GM21576 (cell line): ENCODE data around the gene MBD1.
"Not testable (repeated sequence)": the region's sequence is repeated elsewhere in the genome, so short reads cannot be mapped to it uniquely, and the experiment has no call there.

Experiments used
- ATAC-seq: cut with Tn5 transposase; IDR thresholded peaks from one replicate; pipeline ENCODE4 v1.9.1; 2021; ENCODE audit warnings: mild to moderate bottlenecking, moderate library complexity; ENCODE audit not compliant: unreplicated experiment

MBD1 gene

DNA sequence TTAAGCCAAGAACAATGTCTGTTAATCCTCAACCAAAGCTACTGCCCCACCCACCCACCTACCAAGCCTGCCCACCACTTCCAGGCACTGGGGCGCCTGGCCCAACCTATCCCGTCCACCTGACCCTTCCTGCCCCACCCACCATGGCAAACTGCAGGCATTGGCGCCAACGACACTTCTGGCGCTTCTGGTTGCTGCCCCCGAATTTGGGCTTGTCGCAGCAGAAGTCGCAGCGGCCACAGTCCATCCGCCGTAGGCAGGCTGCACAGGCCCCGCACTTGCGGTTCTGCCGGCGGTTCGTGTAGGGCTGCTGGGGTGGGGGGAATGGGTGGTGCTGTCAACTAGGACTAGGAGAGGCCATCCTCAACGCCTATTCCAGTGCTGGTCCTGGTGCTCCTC, 7.3 kb downstream of the MBD1 start:
- no peak for ATAC-seq

DNA sequence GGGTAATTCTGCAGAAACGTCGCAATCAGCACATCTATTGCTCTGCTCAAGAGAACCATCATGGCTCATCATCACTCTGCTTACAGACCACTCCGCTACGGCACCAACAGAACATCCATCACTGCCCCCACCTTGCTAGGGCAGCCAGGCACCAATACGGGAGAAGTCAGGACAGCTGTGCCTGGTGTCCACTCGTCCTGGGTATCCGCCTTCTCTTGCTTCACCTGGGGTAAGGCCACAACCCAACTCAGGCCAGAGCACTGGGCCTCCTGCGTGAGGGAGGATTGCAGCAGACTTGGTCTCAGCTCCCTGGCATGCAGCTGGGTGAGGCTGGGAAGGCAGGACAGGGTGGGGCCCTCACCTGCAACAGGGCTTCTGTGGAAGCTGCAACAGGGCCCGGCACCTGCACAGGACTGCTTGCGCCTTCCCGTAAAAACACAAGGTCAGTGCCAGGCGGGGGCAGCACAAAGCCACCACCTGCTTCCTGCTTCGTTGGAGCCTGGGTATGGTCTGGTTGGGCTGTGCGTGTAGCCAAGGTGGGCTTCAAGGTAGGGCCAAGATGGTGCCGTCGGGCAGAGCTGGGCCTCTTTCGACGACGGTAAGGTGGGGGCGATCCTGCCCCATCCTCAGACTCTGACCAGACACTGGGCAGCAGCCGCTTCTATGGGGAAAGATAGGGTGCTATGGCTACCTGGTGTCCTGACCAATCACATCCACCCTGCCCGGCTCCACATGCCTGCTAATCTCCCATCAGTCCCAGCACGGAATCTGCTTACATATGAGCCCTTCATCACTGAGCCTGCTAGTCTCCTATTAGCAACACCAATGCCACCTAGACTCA, 7.9 kb downstream of the MBD1 start:
- no peak for ATAC-seq

DNA sequence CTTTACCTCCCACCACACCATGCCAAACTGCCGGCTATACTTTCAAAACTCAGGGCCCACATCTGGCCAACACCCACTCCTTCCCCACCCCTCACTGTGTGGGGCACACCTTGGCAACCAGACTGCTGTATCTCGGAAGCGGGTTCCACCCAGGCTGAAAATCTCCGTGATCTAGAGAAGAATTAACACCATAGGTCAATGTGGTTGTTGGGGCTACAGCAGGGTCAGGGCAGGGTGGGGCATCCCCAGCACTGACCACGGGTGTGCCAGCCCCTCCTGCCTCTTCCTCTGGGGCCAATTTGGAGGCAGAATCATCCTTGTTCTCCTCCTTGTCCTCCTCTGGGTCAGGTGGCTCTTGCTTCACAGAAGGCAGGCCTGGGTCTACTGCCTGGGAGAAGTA, 8.8 kb downstream of the MBD1 start:
- no peak for ATAC-seq

DNA sequence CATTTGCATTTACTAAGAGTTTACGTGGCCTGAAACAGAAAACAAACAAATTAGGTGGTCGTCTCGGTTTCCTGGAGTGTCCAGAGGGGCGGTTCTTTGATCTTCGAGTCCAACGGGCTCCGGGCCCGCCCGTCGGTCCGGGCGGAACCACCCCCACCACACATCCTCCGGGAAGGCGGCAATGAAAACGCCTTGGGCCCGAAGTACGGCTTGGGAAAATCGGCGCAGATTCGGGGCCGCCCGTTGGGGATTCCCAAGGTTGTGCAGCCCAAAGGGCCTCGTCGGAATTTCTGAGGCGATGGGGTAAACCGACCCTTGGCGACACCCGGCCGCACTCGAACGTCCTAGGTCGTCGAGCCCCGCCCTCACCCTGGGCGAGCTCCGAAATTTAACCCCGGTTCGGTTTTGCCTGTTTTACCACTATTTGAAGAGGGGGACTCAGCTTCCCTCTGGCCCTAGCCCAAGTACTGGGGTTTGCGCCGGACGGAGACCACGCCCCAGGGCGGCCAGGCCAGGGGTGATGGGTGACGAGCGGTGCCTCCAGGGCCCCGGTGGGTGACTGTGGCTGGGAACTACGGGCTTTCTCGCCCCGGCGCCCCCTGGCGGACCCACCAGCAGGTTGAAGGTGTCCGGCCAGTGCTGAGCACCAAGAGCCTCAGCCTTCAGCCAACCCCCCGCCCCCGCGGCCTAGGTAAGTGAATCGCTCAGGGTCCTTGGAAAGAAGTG, 13.1 kb downstream of the MBD1 start:
- peak; percentile 75 for ATAC-seq

DNA sequence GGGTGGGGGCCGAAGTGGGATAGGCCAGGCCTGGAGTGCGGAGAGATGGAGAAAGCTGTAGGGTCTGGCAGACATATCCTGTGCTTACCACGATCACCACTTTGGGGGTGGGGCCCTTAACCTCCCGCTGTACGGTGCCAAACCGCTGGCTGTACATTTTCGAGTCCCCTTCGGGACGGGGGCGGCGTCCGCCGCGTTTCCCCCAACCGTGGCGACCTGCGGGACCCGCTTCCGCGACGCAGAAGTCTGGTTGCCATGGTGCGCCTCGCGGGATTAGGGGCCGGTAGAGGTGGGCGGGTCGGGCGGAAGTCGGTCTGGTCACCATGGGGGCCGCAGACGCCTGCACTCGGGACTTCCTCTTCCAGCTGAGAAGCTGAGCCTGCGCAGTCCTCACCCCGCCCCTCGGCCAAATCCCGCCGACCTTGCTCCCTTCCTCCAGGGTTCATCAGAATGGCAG, 15.0 kb downstream of the MBD1 start, which contains the start of gene CFAP53:
CFAP53 (minus strand) TSS at position 248 of the 457 bp plus-strand sequence; CDS start at position 157, 91 bp downstream.
- peak; percentile 74 for ATAC-seq

DNA sequence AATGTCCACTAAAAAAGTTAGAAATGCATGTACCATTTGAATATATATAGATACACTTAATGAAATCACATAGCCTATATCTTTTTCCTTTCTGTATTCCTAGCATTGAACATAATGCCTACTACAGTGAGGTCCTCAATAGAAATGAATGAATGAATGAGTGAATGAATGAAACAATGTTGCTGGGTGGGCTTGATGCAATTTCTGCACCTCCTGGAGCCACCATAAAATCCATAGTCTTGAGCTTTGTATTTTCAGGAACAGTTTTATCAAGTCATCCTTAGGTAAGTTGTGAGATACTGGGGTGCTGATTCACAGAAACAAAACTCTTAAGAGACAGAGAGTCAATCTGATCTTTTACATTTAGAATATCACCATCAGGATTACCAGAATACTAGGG, 18.3 kb downstream of the MBD1 start:
- no peak for ATAC-seq

DNA sequence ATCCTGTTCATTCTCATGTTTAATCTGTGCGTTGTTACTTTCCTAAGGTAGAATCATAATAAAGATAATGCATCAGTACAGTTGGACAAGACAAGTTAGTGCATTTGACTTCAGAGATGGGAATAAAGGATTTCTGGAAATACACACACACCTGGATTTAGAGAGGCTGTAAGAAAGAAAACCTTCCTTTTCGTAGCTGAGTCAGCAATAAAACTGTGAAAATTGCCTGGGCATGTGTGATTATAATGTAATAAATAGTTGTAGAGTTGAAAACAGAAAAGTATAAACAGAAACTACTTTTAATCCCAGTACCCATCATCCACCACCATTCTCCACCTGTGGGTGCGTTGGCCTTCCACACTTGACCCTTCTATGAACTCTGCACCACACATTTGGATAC, 30.4 kb downstream of the MBD1 start:
- no peak for ATAC-seq

DNA sequence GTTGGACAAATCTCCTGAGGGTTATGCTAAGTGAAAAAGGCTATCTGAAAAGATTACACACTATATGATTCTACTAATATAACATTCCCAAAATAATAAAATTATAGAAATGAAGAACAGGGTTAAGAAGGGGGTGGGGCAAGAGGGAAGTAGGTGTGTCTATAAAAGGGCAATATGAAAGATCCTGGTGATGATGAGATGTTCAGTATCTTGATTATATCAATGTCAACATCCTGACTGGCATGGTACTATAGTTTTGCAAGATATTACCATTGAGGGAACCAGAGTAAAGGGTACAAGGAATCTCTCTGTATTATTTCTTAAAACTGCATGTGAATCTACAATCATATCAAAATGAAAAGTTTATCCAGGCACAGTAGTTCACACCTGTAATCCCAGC, 31.7 kb downstream of the MBD1 start:
- ATAC-seq = no peak

DNA sequence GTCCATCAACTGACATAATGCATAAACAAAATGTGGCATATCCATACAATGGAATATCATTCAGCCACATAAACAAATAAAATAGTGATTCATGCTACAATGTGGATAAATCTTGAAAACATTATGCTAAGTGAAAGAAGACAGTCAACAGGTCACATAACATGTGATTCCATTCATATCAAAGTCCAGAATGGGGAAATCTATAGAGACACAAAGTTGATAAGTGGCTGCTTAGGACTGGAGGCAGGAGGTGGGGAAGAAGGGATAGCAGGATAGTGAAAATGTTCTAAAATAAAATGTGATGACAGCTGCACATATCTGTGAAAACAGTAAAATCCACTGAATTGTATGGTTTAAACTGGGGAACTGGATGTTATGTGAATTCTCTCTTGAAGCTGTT, 33.8 kb downstream of the MBD1 start:
- ATAC-seq = no peak

DNA sequence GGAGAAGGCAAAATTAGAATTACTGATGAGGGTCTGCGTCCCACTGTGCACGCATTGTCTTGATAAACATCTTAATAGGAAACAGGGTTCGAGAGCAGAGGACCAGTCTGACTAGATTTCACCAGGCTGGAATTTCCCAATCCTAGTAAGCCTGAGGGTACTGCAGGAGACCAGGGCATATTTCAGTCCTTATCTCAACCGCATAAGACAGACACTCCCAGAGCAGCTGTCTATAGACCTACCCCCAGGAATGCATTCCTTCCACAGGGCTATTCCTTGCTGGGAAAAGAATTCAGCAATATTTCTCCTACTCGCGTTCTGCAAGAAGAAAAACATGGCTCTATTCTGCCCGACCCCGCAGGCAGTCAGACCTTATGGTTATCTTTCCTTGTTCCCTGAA, 39.6 kb downstream of the MBD1 start:
- ATAC-seq = not testable (repeated sequence)

DNA sequence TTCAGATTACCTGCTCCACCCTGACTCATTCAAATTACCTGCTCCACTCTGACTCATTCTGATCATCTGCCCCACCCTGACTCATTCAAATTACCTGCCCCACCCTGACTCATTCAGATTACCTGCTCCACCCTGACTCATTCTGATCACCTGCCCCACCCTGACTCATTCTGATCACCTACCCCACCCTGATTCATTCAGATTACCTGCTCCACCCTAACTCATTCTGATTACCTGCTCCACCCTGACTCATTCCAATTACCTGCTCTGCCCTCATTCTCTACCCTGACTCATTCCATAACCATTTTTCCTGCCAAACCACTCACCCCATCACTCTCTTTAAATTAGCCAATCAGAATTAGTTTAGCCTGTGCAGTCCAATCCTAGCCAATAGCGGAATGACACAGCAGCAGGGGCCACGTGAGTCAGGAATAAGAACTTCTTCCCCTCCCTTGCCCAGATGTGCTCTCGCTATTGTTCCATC, 41.2 kb downstream of the MBD1 start:
- ATAC-seq = no peak

DNA sequence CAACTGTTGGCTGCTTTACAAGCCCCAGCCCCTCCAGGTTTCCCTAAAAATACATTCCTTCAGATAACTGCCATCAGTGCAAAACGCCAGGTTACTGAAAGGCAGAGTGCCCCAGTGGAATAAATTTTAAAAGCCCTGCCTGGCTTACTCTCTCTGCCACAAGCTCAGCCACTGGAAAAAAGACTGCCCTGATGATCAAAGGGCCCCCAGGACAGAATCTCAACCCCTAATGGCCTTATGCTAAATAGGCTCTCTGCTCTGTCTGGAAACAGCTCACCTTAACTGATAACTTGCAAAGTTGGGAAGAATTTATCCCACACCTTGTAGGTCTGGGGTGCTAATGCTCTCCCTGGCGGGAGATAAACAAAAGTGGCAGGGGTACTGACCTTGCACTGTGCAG, 48.9 kb downstream of the MBD1 start:
- no peak for ATAC-seq

DNA sequence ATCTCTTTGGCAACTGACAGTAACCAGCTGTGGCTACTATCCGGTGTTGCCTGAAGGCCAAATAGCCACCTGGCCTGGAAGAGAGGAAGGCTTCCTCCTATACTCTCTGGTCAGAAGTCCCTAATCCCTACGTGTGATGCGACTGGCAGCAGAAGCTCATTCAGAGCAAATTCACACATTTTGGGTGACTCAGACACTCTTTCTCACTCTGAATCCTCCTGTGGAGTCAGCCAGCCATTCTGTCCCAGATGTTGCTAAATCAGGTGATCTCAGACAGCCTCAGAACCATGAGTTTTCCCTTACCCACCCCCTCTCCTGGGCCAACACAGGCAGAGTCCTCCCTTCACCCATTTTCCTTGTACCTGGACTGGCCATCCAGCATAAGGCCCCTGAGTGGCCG, 49.7 kb downstream of the MBD1 start:
- ATAC-seq = no peak

DNA sequence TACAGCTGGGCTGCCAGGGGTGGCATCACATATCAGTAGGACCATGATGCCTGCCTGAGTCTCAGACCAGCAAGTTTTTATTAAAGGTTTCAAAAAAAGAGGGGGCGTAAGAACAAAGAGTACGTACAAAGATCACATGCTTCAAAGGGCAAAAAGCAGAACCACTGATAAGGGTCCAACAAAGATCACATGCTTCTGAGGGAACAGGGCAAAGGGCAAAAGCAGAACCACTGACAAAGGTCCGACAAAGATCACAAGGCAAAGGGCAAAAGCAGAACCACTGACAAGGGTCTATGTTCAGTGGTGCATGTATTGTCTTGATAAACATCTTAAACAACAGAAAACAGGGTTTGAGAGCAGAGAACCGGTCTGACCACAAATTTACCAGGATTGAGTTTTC, 61.1 kb downstream of the MBD1 start:
- ATAC-seq = not testable (repeated sequence)
